Neural progenitor cell (in vitro differentiated cells): ENCODE measurements around the gene TSPAN14.

Source experiments
- CTCF ChIP-seq: fragments of 200-600 bp; sonication (generic); IDR thresholded peaks from 2 replicates; pipeline ENCODE4 v1.5.1; 2017; ENCODE audit warnings: antibody characterized with exemption, mild to moderate bottlenecking
- EZH2 ChIP-seq: fragments of 200-600 bp; sonication (generic); IDR thresholded peaks from 2 replicates; pipeline ENCODE4 v1.6.1; 2017; ENCODE audit warnings: antibody characterized with exemption, mild to moderate bottlenecking, moderate library complexity
- EZH2phosphoT487 ChIP-seq: fragments of 200-600 bp; sonication (generic); IDR thresholded peaks from 2 replicates; pipeline ENCODE4 v1.6.1; 2017; ENCODE audit warnings: antibody characterized with exemption

GRCh38 chr10:80545258-80545881 lies 91.3 kb downstream of the TSPAN14 start:
- TF ChIP-seq CTCF (no peak), EZH2phosphoT487 (no peak), EZH2 (no peak)
